SKM-1 treated with dmso at 0.1 percent for 144 hours (cell line): ENCODE measurements around the gene SERINC2.

Source experiments
- DNase-seq: peaks from one replicate; lab custom pipeline; 2025; ENCODE audit not compliant: unreplicated experiment; lab: John Stamatoyannopoulos, UW

SERINC2 gene

GRCh38 chr1:31432592-31433395, 19.8 kb downstream of the SERINC2 start:
- no peak for DNase-seq

- no peak for DNase-seq
Measured at GRCh38 chr1:31433396-31433930, 20.4 kb downstream of the SERINC2 start.

- DNase-seq, result no peak
Measured at GRCh38 chr1:31434101-31434871, 21.3 kb downstream of the SERINC2 start.

- no peak for DNase-seq
Measured at GRCh38 chr1:31434979-31435378, 22.0 kb downstream of the SERINC2 start.

GRCh38 chr1:31435471-31436409, 22.7 kb downstream of the SERINC2 start:
- no peak for DNase-seq

GRCh38 chr1:31436596-31437432, 23.8 kb downstream of the SERINC2 start:
- no peak for DNase-seq

GRCh38 chr1:31437433-31438037, 24.5 kb downstream of the SERINC2 start:
- no peak for DNase-seq

GRCh38 chr1:31439276-31439675, 26.3 kb downstream of the SERINC2 start:
- DNase-seq, result no peak

GRCh38 chr1:31441073-31441472, 28.1 kb downstream of the SERINC2 start:
- no peak for DNase-seq

- DNase-seq, result no peak
Measured at GRCh38 chr1:31441558-31441957, 28.5 kb downstream of the SERINC2 start.

GRCh38 chr1:31441970-31442647, 29.1 kb downstream of the SERINC2 start:
- no peak for DNase-seq

- DNase-seq, result no peak
Measured at GRCh38 chr1:31442648-31442994, 29.6 kb downstream of the SERINC2 start.

GRCh38 chr1:31443673-31444072, 30.7 kb downstream of the SERINC2 start:
- DNase-seq, result no peak

- DNase-seq, result no peak
Measured at GRCh38 chr1:31444725-31445448, 31.9 kb downstream of the SERINC2 start.

GRCh38 chr1:31445951-31446350, 32.9 kb downstream of the SERINC2 start:
- DNase-seq, result peak; percentile 55

- DNase-seq, result no peak
Measured at GRCh38 chr1:31447210-31447609, 34.2 kb downstream of the SERINC2 start.

GRCh38 chr1:31453384-31454079, 40.5 kb downstream of the SERINC2 start:
- no peak for DNase-seq
